PC-3 (cell line): ENCODE measurements around the gene SH2D1A. TPM values are rescaled to one million over a fixed set of nuclear protein-coding genes. Genes with fewer than 3 reads are reported as not detected.

ENCODE experiments used
- ATAC-seq: fragments of 200-7000 bp; cut with Tn5 transposase; 2 replicates; pipeline ENCODE4 v1.9.1; 2020; ENCODE audit warnings: mild to moderate bottlenecking, moderate library complexity
- BruUV-seq: library from RNA; stranded (reverse); fragments of 400-500 nt; replicated peaks from 2 replicates; lab custom pipeline; 2021; lab: Mats Ljungman, UMichigan
- CTCF ChIA-PET: fragments of 300-600 bp; sonication (Branson Sonifier 250); formaldehyde crosslinking; loops from one replicate; lab custom pipeline; 2022; ENCODE audit warnings: antibody characterized with exemption; lab: Charles Lee
- POLR2A ChIA-PET: fragments of 300-600 bp; sonication (Branson Sonifier 250); formaldehyde crosslinking; loops from one replicate; lab custom pipeline; 2022; ENCODE audit warnings: antibody characterized with exemption; ENCODE audit not compliant: unreplicated experiment; lab: Charles Lee
- DNase-seq: peaks from one replicate; pipeline ENCODE4 v3.0.0-alpha.2; 2015
- H2AFZ ChIP-seq: fragments of 300-600 bp; sonication (generic); 2 replicates; pipeline ENCODE4 v1.6.0; 2016; ENCODE audit warnings: antibody characterized with exemption, low read length
- H3F3A ChIP-seq: fragments of 300-600 bp; sonication (generic); one replicate; pipeline ENCODE4 v1.6.0; 2017; ENCODE audit warnings: antibody characterized with exemption, low read length, control low read depth, mild to moderate bottlenecking; ENCODE audit not compliant: unreplicated experiment
- H3K27ac ChIP-seq: fragments of 300-600 bp; sonication (generic); 2 replicates; pipeline ENCODE4 v1.5.1; 2016; ENCODE audit warnings: mild to moderate bottlenecking, low read length
- H3K27me3 ChIP-seq: fragments of 300-600 bp; sonication (generic); 2 replicates; pipeline ENCODE4 v1.6.1; 2016; ENCODE audit warnings: low read length, mixed read lengths
- H3K36me3 ChIP-seq: fragments of 300-600 bp; sonication (generic); 2 replicates; pipeline ENCODE4 v1.6.1; 2016; ENCODE audit warnings: low read depth, mixed run types, low read length, mixed read lengths
- H3K4me1 ChIP-seq: fragments of 300-600 bp; sonication (generic); 2 replicates; pipeline ENCODE4 v1.5.1; 2016; ENCODE audit warnings: low read length; ENCODE audit not compliant: insufficient read depth
- H3K4me2 ChIP-seq: fragments of 300-600 bp; sonication (generic); 2 replicates; pipeline ENCODE4 v1.6.0; 2016; ENCODE audit warnings: low read length
- H3K4me3 ChIP-seq: fragments of 300-600 bp; sonication (generic); 2 replicates; pipeline ENCODE4 v1.5.1; 2016; ENCODE audit warnings: mild to moderate bottlenecking, low read length, mixed read lengths
- H3K79me2 ChIP-seq: fragments of 300-600 bp; sonication (generic); 2 replicates; pipeline ENCODE4 v1.6.1; 2017; ENCODE audit warnings: low read length, mixed read lengths
- H3K9ac ChIP-seq: fragments of 300-600 bp; sonication (generic); 2 replicates; pipeline ENCODE4 v1.6.0; 2016; ENCODE audit warnings: mild to moderate bottlenecking, low read length
- H3K9me2 ChIP-seq: fragments of 300-600 bp; sonication (generic); replicated peaks from 2 replicates; pipeline ENCODE4 v1.6.1; 2016; ENCODE audit warnings: mixed run types, low read length, mixed read lengths
- H3K9me3 ChIP-seq: fragments of 300-600 bp; sonication (generic); 2 replicates; pipeline ENCODE4 v1.6.1; 2016; ENCODE audit warnings: low read length, mixed read lengths
- H4K20me1 ChIP-seq: fragments of 300-600 bp; sonication (generic); 2 replicates; pipeline ENCODE4 v1.6.1; 2016; ENCODE audit warnings: low read length, mixed read lengths
- EZH2 ChIP-seq: fragments of 300-600 bp; sonication (generic); IDR thresholded peaks from one replicate; pipeline ENCODE4 v1.6.1; 2017; ENCODE audit warnings: antibody characterized with exemption, mild to moderate bottlenecking, low read length; ENCODE audit not compliant: unreplicated experiment
- EZH2phosphoT487 ChIP-seq: fragments of 300-600 bp; sonication (generic); IDR thresholded peaks from 2 replicates; pipeline ENCODE4 v1.6.1; 2018; ENCODE audit warnings: mild to moderate bottlenecking, antibody characterized with exemption, low read length, borderline replicate concordance
- intact Hi-C: fragments of 100-400 bp; cut with micrococcal nuclease; formaldehyde crosslinking; loops from 2 replicates; pipeline ENCODE4 v1.9.0; 2023
- total RNA-seq: library from RNA; depleted of rRNA; stranded (reverse); fragments of >200 nt; gene quantifications from 2 replicates; pipeline ENCODE4 v1.2.3, GENCODE V29; 2014
- TF ChIP-seq, protein P1 (sequence below): fragments of 300-600 bp; sonication (generic); conservative IDR thresholded peaks from 2 replicates; pipeline ENCODE4 v1.5.1; 2017; ENCODE audit warnings: antibody characterized with exemption, low read depth, mild to moderate bottlenecking, low read length

Gene SH2D1A
- total RNA-seq, 1 experiment from 2014 or later: not detected

DNA sequence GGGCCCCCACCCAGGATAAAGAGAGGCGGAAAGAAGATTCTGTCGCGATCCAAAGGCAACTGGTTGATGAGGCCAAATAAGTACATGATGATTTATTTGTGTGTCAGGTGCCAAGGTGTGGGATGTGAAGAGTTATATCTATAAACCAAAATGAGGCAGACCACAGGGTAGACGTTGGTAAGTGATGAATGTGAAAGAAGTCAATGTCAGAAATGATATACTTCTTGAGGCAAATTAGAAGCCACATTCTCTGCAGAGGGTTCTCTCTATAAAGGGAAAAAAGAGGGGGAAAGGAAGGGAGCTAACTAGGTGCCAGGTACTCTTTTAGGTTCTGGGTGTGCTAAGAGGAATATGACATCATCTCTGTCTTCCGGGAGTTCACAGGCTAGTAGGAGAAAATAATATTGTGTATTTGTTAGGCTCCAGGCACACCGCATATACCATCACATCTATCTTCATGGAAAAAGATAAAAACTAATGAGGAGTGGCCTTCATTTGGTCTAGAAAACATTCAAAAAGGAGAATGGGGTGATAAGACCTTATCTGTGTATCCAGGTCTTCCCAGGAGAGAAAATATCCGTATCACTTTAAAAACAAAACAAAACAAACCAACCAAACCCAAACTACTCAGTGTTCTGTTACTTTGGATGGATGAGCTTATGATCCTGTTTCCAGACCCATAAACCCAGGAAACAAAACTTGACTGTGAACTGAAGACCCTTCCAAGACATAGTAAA, 4.8 kb upstream of the SH2D1A start:
- POLR2A ChIA-PET: no interaction called here
- Histone ChIP-seq H3K27ac (no peak overlapping the region), H3K79me2 (no peaks in the 10 kb centered on the region), H3K9me3 (no peaks in the 10 kb centered on the region), H2AFZ (no peak overlapping the region), H3K9ac (no peak overlapping the region), H3K4me1 (no peaks in the 10 kb centered on the region), H3K27me3 (no peaks in the 10 kb centered on the region), H3K4me2 (no peak overlapping the region), H3K36me3 (no peaks in the 10 kb centered on the region), H3K4me3 (no peak overlapping the region), H3F3A (no peaks in the 10 kb centered on the region), H3K9me2 (no peaks in the 10 kb centered on the region), H4K20me1 (no peaks in the 10 kb centered on the region)
- TF ChIP-seq EZH2 (no peak), EZH2phosphoT487 (no peak)
- TF ChIP-seq, protein P1, sequence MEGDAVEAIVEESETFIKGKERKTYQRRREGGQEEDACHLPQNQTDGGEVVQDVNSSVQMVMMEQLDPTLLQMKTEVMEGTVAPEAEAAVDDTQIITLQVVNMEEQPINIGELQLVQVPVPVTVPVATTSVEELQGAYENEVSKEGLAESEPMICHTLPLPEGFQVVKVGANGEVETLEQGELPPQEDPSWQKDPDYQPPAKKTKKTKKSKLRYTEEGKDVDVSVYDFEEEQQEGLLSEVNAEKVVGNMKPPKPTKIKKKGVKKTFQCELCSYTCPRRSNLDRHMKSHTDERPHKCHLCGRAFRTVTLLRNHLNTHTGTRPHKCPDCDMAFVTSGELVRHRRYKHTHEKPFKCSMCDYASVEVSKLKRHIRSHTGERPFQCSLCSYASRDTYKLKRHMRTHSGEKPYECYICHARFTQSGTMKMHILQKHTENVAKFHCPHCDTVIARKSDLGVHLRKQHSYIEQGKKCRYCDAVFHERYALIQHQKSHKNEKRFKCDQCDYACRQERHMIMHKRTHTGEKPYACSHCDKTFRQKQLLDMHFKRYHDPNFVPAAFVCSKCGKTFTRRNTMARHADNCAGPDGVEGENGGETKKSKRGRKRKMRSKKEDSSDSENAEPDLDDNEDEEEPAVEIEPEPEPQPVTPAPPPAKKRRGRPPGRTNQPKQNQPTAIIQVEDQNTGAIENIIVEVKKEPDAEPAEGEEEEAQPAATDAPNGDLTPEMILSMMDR: no peak
- CTCF ChIA-PET: no interaction called here
- DNase-seq (no peak), ATAC-seq (no peak)
- intact Hi-C loops: no loop called here
- no TSS peak for BruUV-seq

DNA sequence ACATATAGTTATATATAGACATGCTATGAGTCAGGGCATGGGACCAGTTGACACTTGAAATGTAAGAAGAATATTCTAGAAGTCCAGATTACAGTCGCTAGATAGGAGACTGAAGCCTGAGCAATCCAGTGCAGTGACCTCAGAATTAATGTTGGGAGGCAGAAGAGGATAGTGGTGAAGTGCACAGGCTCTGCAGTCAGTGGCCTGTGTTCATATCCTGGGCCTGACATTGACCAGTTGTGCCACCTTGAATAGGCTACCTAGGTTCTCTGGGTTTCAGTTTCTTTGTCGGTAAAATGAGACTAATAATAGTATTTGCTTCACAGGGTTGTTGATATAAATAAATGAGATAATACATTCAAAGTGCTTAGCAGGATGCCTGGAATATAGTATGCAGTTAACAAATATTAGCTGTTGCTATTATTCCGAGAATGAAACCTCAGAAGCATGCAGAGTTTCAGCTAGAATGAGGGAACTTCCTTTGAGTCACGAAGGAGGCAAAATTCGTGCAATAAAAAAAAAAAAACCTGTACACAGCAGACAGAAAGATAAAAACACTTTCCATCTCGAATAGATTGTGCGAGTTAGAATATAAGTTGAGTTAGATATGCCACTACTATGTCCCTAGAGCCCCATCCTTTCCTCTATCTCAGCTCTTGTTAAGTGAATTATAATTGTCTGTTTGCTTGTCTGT, 4.0 kb upstream of the SH2D1A start:
- no peak overlapping the region for H3K4me2 ChIP-seq
- no peaks in the 10 kb centered on the region for H3K27me3 ChIP-seq
- no peak overlapping the region for H3K27ac ChIP-seq
- no peak for DNase-seq
- H3K4me1 ChIP-seq: no peaks in the 10 kb centered on the region
- H3K4me3 ChIP-seq: no peak overlapping the region
- intact Hi-C loops: no loop called here
- H3K9me2 ChIP-seq: no peaks in the 10 kb centered on the region
- TF ChIP-seq, protein P1: no peak
- TF ChIP-seq EZH2 (no peak), EZH2phosphoT487 (no peak)
- ChIA-PET POLR2A (no interaction called here), CTCF (no interaction called here)
- H2AFZ ChIP-seq: no peak overlapping the region
- BruUV-seq: no TSS peak
- no peaks in the 10 kb centered on the region for H3K79me2 ChIP-seq
- H4K20me1 ChIP-seq: no peaks in the 10 kb centered on the region
- H3K9ac ChIP-seq: no peak overlapping the region
- no peaks in the 10 kb centered on the region for H3K36me3 ChIP-seq
- ATAC-seq: no peak
- no peaks in the 10 kb centered on the region for H3K9me3 ChIP-seq
- no peaks in the 10 kb centered on the region for H3F3A ChIP-seq

DNA sequence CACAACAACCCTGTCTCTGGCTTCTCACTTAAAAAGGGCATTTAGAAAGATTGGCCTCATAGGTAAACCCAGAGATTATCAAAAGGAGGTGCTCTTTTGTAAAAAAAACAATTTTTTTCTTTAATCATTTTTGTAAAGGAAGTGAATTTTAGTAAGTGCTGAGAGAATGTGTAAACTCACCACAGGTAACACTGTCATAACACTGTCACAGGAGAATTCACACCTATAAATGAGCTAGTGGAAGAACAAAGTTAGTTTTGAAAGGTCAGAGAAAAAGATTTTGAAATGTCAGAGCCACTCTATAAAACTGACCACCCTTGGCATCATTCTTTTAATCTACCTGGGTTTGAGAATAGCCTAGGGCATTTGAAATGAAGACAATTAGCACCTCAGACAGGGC, 3.3 kb upstream of the SH2D1A start:
- DNase-seq (no peak), ATAC-seq (no peak)
- H3K9me2 ChIP-seq: no peaks in the 10 kb centered on the region
- no peak overlapping the region for H3K4me3 ChIP-seq
- CTCF ChIA-PET: no interaction called here
- H3K79me2 ChIP-seq: no peaks in the 10 kb centered on the region
- no peaks in the 10 kb centered on the region for H4K20me1 ChIP-seq
- POLR2A ChIA-PET: no interaction called here
- intact Hi-C loops: no loop called here
- TF ChIP-seq, protein P1: no peak
- no peak for TF ChIP-seq EZH2phosphoT487
- TF ChIP-seq EZH2: no peak
- no peak overlapping the region for H3K9ac ChIP-seq
- no peaks in the 10 kb centered on the region for H3F3A ChIP-seq
- no peak overlapping the region for H3K27ac ChIP-seq
- H3K9me3 ChIP-seq: no peaks in the 10 kb centered on the region
- no peaks in the 10 kb centered on the region for H3K4me1 ChIP-seq
- H3K4me2 ChIP-seq: no peak overlapping the region
- H3K36me3 ChIP-seq: no peaks in the 10 kb centered on the region
- no peak overlapping the region for H2AFZ ChIP-seq
- H3K27me3 ChIP-seq: no peaks in the 10 kb centered on the region
- BruUV-seq: no TSS peak
